HepG2 (cell line): Measurements from ENCODE around the gene TTLL1. TPM values are rescaled to one million over a fixed set of nuclear protein-coding genes. Genes with fewer than 3 reads are reported as not detected.

Experiments used
- ETV5 ChIP-seq: IDR thresholded peaks from 2 replicates; pipeline ENCODE4 v1.6.1; 2018; ENCODE audit warnings: missing biosample characterization, missing genetic modification reagents, inconsistent platforms, borderline replicate concordance
- HBP1 ChIP-seq: IDR thresholded peaks from 2 replicates; pipeline ENCODE4 v1.6.1; 2016; ENCODE audit warnings: low read depth, control low read depth
- HNRNPLL ChIP-seq: fragments of 200-400 bp; formaldehyde crosslinking; IDR thresholded peaks from 2 replicates; pipeline ENCODE4 v1.6.1; 2017; ENCODE audit warnings: mild to moderate bottlenecking, low read depth, low read length; ENCODE audit not compliant: poor library complexity, severe bottlenecking
- NFIC ChIP-seq: IDR thresholded peaks from 2 replicates; pipeline ENCODE4 v1.6.1; 2012; ENCODE audit warnings: mild to moderate bottlenecking, low read length, inconsistent platforms
- NFKB2 ChIP-seq: sonication (generic); formaldehyde crosslinking; IDR thresholded peaks from 2 replicates; pipeline ENCODE4 v1.4.0; 2020; ENCODE audit warnings: missing genetic modification reagents, borderline replicate concordance
- NR2F6 ChIP-seq, 2 experiments: IDR thresholded peaks; 2 replicates each; pipeline ENCODE4 v1.6.1; 2016; ENCODE audit warnings: antibody characterized with exemption in 1 of 2, mild to moderate bottlenecking in 1 of 2
- PHF21A ChIP-seq: sonication (generic); formaldehyde crosslinking; IDR thresholded peaks from 2 replicates; pipeline ENCODE4 v1.5.0; 2020; ENCODE audit warnings: mild to moderate bottlenecking, missing genetic modification reagents
- POLR2G ChIP-seq: fragments of 200-400 bp; formaldehyde crosslinking; IDR thresholded peaks from 2 replicates; pipeline ENCODE4 v1.6.1; 2018; ENCODE audit warnings: mild to moderate bottlenecking, low read depth, low read length, moderate library complexity
- SALL2 ChIP-seq: sonication (generic); formaldehyde crosslinking; IDR thresholded peaks from 2 replicates; pipeline ENCODE4 v1.8.1; 2023; ENCODE audit warnings: mild to moderate bottlenecking, missing genetic modification reagents, inconsistent platforms
- SKI ChIP-seq: fragments of 450-650 bp; IDR thresholded peaks from one replicate; pipeline ENCODE4 v1.6.1; 2018; ENCODE audit warnings: mild to moderate bottlenecking; ENCODE audit not compliant: partially characterized antibody
- THAP8 ChIP-seq: sonication (generic); formaldehyde crosslinking; IDR thresholded peaks from 2 replicates; pipeline ENCODE4 v1.5.1; 2020; ENCODE audit warnings: missing genetic modification reagents, mild to moderate bottlenecking, borderline replicate concordance
- YEATS4 ChIP-seq: sonication (generic); formaldehyde crosslinking; IDR thresholded peaks from 2 replicates; pipeline ENCODE4 v1.4.0; 2020; ENCODE audit warnings: missing genetic modification reagents, borderline replicate concordance
- ZNF782 ChIP-seq: sonication (generic); formaldehyde crosslinking; IDR thresholded peaks from 2 replicates; pipeline ENCODE4 v1.4.0; 2020; ENCODE audit warnings: missing genetic modification reagents, mild to moderate bottlenecking, borderline replicate concordance
- ZNF790 ChIP-seq: sonication (generic); formaldehyde crosslinking; IDR thresholded peaks from 2 replicates; pipeline ENCODE4 v1.8.0; 2022; ENCODE audit warnings: missing genetic modification reagents, mild to moderate bottlenecking, borderline replicate concordance
- ZNF816 ChIP-seq: sonication (generic); formaldehyde crosslinking; IDR thresholded peaks from 2 replicates; pipeline ENCODE4 v1.8.0; 2022; ENCODE audit warnings: missing genetic modification reagents, mild to moderate bottlenecking, borderline replicate concordance
- ZSCAN12 ChIP-seq: sonication (generic); formaldehyde crosslinking; IDR thresholded peaks from 2 replicates; pipeline ENCODE4 v1.9.0; 2021; ENCODE audit warnings: mild to moderate bottlenecking, missing genetic modification reagents
- ZSCAN29 ChIP-seq: sonication (generic); formaldehyde crosslinking; conservative IDR thresholded peaks from 2 replicates; pipeline ENCODE4 v1.4.0; 2020; ENCODE audit warnings: mild to moderate bottlenecking, missing genetic modification reagents
- polyA plus RNA-seq, 8 experiments: library from polyadenylated mRNA; depleted of rRNA in 3 of 8; stranded (reverse) in 7 of 8; unstranded in 1 of 8; fragments of >200 nt; fragmentation: Illumina TruSeq in 4 of 8; extraction: Trizol in 4 of 8; gene quantifications; 2 replicates each; pipeline versions ENCODE4 v1.2.1 to v1.2.3, GENCODE V29; 2011 to 2016; ENCODE audit warnings: low read depth in 4 of 8, missing spikeins in 1 of 8, mixed read lengths in 1 of 8; ENCODE audit not compliant: insufficient read depth in 1 of 8
- total RNA-seq, 5 experiments: library from RNA; depleted of rRNA; stranded (reverse); fragments of >200 nt; fragmentation: Illumina TruSeq; extraction: Trizol; gene quantifications; 2 replicates each; pipeline ENCODE4 v1.2.3, GENCODE V29; 2016; ENCODE audit warnings: low read depth in 1 of 5
- TF ChIP-seq, protein P1 (sequence below): sonication (generic); formaldehyde crosslinking; IDR thresholded peaks from 2 replicates; pipeline ENCODE4 v1.4.0; 2020; ENCODE audit warnings: low read depth, missing genetic modification reagents
- TF ChIP-seq, protein P2 (sequence below): sonication (generic); formaldehyde crosslinking; IDR thresholded peaks from 2 replicates; pipeline ENCODE4 v1.5.0; 2020; ENCODE audit warnings: missing genetic modification reagents, mild to moderate bottlenecking, borderline replicate concordance
- TF ChIP-seq, protein P3 (sequence below): sonication (generic); formaldehyde crosslinking; IDR thresholded peaks from 2 replicates; pipeline ENCODE4 v1.8.1; 2023; ENCODE audit warnings: missing genetic modification reagents, mild to moderate bottlenecking, borderline replicate concordance

Gene TTLL1
- total and polyA plus RNA-seq, 2 of the 13 experiments (the other 11 are each of a cell fraction or from before 2014, with no cell fraction given), result 1.6 to 5.3 TPM

DNA sequence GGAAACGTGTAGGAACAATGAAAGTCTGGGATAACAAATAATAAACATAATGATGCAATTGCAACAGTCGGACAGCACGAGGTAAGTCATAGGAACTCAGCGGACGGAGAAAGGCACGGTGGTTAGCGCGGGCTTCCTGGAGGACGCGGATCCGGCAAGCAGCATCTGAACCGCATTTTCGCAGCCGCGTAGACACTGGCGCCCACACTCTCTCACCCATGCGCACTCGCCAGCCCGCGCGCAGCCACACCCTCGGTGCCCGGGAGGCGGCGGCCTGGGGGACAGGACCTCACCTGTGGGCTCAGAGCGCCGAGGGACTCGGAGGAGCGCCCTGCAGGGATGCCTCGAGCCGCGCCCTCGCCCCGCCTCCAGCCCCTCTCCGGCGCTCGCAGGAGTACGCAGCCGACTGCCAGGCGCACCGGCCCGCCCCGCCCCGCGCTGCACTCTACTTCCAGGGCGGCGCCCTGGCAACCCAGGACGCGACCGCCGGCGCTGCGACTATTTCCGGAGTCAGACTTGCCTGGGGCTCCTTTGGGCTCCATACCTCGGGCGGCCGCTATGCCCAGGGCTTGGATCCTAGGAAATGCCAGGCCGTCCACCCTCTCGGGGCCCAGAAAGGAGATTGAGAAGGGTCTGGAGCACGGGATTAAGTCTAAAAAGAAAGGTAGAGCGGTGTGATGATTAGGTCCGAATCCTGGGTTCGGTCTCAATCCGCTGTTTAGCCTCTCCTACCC is at the start of gene TTLL1 (continued):
- TF ChIP-seq ZNF790, result no peak
- no peak for TF ChIP-seq ZNF816 (CRISPR knock-in tag)
- no peak for TF ChIP-seq HBP1 (CRISPR knock-in tag)
- peak; percentile 38 for TF ChIP-seq SKI
- no peak for TF ChIP-seq NFIC
- 0 out of 2 replicates have a peak, but pooled peaks have one; percentile 37 for TF ChIP-seq ZNF782 (CRISPR knock-in tag)
- TF ChIP-seq PHF21A, result peak; percentile 78
- TF ChIP-seq NR2F6 (IDR thresholded peaks at IDR 0.05), result no peak
- peak; percentile 32 for TF ChIP-seq NR2F6 (CRISPR knock-in tag; IDR thresholded peaks at IDR 0.05)
- TF ChIP-seq NFKB2 (CRISPR knock-in tag), result peak; percentile 24; the same call in 1 of the 2 replicates
- TF ChIP-seq, protein P1, sequence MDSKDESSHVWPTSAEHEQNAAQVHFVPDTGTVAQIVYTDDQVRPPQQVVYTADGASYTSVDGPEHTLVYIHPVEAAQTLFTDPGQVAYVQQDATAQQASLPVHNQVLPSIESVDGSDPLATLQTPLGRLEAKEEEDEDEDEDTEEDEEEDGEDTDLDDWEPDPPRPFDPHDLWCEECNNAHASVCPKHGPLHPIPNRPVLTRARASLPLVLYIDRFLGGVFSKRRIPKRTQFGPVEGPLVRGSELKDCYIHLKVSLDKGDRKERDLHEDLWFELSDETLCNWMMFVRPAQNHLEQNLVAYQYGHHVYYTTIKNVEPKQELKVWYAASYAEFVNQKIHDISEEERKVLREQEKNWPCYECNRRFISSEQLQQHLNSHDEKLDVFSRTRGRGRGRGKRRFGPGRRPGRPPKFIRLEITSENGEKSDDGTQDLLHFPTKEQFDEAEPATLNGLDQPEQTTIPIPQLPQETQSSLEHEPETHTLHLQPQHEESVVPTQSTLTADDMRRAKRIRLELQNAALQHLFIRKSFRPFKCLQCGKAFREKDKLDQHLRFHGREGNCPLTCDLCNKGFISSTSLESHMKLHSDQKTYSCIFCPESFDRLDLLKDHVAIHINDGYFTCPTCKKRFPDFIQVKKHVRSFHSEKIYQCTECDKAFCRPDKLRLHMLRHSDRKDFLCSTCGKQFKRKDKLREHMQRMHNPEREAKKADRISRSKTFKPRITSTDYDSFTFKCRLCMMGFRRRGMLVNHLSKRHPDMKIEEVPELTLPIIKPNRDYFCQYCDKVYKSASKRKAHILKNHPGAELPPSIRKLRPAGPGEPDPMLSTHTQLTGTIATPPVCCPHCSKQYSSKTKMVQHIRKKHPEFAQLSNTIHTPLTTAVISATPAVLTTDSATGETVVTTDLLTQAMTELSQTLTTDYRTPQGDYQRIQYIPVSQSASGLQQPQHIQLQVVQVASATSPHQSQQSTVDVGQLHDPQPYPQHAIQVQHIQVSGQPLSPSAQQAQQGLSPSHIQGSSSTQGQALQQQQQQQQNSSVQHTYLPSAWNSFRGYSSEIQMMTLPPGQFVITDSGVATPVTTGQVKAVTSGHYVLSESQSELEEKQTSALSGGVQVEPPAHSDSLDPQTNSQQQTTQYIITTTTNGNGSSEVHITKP (CRISPR knock-in tag), result no peak
- TF ChIP-seq, protein P2, sequence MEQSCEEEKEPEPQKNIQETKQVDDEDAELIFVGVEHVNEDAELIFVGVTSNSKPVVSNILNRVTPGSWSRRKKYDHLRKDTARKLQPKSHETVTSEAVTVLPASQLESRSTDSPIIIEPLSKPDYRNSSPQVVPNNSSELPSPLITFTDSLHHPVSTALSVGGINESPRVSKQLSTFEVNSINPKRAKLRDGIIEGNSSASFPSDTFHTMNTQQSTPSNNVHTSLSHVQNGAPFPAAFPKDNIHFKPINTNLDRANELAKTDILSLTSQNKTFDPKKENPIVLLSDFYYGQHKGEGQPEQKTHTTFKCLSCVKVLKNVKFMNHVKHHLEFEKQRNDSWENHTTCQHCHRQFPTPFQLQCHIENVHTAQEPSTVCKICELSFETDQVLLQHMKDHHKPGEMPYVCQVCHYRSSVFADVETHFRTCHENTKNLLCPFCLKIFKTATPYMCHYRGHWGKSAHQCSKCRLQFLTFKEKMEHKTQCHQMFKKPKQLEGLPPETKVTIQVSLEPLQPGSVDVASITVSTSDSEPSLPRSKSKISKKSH (CRISPR knock-in tag), result 0 out of 2 replicates have a peak, but pooled peaks have one; percentile 45
- TF ChIP-seq ZSCAN12 (CRISPR knock-in tag), result no peak
- TF ChIP-seq ZSCAN29 (CRISPR knock-in tag), result peak; percentile 100
- peak; percentile 63 for TF ChIP-seq HNRNPLL
- TF ChIP-seq, protein P3, sequence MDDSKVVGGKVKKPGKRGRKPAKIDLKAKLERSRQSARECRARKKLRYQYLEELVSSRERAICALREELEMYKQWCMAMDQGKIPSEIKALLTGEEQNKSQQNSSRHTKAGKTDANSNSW (CRISPR knock-in tag), result 0 out of 2 replicates have a peak, but pooled peaks have one; percentile 64
- TF ChIP-seq SALL2 (CRISPR knock-in tag), result no peak; the same call in 1 of the 2 replicates
- 0 out of 2 replicates have a peak, but pooled peaks have one; percentile 56 for TF ChIP-seq YEATS4
- TF ChIP-seq POLR2G, result peak; percentile 57; the same call in 1 of the 2 replicates
- no peak for TF ChIP-seq THAP8 (CRISPR knock-in tag)
- no peak; the same call in 1 of the 2 replicates for TF ChIP-seq ETV5 (CRISPR knock-in tag)
